Amniotic stem cell (primary cell): ENCODE results near the gene GARIN5B.
A peak's percentile ranks its signal among the peaks of the same experiment; 100 is the strongest.

Experiments used
- DNase-seq: peaks from one replicate; lab custom pipeline; 2025; lab: John Stamatoyannopoulos, UW

The GARIN5B gene

DNA sequence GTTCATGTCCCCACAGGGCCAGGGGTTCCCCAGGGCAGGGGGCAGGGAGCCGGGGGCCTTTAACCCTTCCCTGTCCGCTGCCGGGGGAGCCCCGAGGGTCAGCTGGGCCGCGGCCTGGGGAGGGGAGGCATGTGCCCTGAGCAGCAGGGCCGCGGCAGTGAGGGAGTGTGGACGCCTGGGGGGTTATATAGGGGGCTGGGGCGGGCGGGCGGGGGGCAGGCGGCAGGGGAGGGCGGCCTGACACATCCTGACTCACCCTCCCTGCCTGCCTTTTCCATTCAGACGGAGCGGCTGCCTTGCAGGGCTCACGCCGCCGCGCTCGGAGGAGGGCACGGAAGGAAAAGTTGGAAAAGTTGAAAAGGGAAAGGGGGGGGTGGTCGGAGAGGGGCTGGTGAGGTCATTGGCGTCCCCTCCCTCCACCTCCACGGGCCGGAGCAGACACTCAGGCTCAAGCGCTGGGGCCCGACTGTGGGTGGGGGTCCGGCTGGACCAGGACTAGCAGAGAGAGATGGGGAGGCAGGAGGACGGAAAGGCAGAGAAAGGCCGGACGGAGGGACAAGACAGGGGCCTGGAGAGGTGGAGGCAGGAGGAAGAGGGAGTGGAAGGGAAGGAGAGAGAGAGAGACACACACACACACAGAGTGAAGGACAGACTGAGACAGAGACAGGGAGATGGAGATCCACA, 7.4 kb upstream of the GARIN5B start, which contains the start of gene IL11:
Gene IL11, minus strand, starts transcription at position 159 of the 684 bp plus-strand sequence. Its CDS starts 153 bp downstream, at position 6.
- peak; percentile 45 for DNase-seq

GRCh38 chr19:55369653-55370304, 6.7 kb upstream of the GARIN5B start:
- peak; percentile 57 for DNase-seq

DNA sequence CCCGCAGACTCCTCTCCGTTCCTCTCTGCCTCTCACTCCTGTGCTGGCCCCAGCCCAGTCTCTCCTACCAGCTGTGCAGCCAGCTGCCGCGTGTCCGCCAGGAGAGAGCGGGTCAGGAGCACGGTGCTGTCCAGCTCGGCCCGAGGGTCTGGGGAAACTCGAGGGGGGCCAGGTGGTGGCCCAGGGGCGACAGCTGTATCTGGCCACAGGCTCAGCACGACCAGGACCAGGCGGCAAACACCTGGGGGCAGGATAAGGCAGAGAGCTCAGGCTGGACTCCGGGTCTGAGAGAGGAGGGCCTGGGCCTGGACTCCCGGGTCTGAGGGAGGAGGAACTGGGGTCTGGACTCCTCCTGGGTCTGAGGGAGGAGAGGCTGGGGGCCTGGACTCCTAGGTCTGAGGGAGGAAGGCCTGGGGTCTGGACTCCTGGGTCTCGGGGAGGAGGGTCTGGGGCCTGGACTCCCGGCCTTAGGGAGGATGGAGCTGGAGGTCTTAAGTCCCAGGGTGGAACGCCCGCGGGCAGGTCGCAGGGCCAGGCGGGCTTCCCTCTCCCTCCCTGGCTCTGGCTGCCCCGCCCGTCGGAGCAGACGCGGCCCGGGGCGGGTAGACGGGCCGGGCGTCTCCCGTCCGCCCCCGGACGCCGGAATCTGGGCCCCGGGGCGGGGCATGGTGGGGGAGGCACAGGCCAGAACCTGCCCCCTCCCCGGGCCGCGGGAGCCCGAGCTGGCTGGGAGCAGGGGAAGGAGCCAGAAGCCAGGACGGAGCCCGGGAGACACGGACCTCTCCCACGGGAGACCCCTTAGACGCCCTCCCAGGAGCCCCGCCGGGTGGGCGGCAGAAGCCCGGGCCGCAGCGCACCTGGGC, 5.9 kb upstream of the GARIN5B start:
- DNase-seq = peak; percentile 27

DNA sequence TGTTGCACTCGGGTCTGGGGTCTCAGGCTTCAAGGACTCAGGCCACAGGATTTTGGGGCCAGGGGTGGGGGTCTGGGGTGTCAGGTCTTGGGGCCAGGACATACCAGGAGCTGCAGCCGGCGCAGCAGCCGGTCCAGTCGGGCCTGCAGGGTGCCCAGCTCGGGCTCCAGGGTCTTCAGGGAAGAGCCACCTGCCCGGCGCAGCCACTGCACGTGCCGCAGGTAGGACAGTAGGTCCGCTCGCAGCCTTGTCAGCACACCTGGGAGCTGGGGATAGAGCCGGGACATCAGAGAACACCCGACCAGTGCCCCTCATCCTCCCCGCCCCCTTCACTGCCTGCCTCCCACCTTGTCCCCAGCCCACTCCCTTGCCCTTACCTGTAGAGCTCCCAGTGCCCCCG, 5.0 kb upstream of the GARIN5B start:
- no peak for DNase-seq

DNA sequence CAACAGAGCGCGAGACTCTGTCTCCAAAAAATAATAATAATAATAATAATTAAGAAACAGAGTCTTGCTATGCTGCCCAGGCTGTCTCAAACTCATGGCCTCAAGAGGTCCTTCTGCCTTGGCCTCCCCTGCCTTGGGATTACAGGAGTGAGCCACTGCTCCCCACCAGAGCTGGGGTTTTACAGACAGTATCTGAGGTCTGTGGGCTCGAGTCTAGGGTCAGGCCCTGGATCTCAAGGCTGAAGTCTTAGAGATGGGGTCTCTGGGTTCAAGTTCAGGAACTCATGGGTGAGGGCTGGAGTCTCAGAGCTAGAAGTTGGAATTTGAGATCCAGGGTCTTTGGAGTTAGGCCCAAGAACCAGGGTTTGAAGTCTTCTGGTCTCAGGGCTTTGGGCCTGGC, 3.7 kb upstream of the GARIN5B start:
- DNase-seq = no peak

DNA sequence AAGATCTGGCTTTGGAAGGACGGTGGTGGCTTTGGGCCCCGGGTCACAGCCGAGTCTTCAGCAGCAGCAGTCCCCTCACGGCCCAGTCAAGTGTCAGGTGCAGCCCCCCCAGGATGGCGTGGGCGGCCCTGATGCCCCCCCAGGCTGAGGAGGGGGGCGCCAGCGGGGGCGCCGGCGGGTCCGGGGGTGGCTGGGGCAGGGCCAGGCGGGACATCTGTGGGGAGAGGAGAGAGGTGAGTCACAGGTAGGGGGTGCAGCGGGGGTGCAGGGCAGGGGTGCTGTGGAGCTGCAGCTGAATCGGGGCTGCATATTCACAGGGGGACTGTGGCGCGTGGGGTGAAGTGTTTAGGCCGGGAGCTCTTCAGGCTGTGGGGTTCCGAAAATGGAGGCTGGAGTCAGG, 2.9 kb upstream of the GARIN5B start:
- no peak for DNase-seq

DNA sequence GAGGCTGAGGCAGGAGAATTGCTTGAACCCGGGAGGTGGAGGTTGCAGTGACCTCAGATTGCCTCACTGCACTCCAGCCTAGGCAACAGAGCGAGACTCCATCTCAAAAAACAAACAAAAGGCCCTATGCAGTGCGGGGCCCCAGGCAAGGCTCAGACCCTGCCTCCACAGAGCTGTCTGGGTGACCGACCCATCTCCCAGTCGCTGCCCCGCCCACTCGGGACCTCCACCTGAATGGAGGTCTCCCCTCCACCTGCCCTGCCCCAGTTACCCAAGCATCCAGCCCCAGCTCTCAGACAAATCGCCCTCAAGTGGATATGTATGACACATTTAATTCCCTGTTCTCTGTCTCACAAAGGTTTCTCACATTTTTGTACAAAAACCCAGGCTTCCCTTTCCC, 2.2 kb upstream of the GARIN5B start:
- DNase-seq = no peak

GRCh38 chr19:55362174-55362989, 678 bp downstream of the GARIN5B start:
- DNase-seq = no peak

- DNase-seq = no peak
Measured at GRCh38 chr19:55360902-55361301, 2.2 kb downstream of the GARIN5B start.

- no peak for DNase-seq
Measured at GRCh38 chr19:55358943-55359908, 3.8 kb downstream of the GARIN5B start.

DNA sequence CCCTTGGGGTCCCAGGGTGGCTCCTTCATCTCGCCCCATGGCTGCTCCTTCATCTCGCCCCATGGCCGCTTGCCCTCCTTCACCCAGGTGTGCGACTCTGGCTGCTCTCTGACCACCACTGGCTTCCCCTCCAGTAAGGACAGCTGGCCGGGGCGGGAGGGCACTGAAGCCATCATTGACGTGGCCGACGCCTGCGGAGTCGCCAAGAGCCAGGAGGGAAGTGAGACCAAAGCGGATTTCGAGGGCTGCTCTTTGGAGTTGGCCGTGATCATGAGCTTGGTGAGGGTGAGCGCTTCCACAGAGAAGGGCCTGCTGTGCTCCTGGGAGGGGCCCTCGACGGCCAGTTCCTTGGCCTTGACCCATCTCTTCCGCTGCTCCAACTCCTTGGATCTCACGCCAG, 4.6 kb downstream of the GARIN5B start:
- DNase-seq = no peak

GRCh38 chr19:55355213-55355821, 7.7 kb downstream of the GARIN5B start:
- no peak for DNase-seq

DNA sequence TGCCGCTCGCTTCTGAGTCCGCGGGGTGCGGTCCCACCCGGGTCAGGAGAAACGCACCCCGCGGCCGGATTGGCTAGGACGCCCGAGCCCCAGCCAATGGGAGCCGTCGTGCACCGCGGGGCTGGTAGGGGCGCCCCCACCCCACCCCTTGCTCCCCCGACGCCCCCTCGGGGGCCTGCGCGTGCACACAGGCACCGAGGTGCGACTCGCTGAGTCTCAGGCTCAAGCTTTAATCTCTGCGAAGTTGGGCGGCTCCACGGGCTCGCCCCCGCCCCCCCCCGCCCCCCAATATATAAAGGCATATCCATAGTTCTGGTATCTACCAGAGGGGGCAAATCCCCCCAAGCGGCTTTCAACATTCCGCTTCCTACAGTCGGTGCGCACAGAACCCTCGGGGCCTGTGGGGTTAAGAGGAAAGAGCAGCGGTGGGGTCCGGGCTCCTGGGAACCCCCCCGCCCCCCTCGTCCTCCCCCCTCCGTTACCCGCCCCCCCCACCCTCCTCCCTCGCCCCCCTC, 8.3 kb downstream of the GARIN5B start, which contains the start of gene COX6B2:
Gene COX6B2, minus strand, starts transcription at position 22 of the 515 bp plus-strand sequence. CDS start 198 bp downstream, outside the sequence.
- DNase-seq = no peak

GRCh38 chr19:55353803-55354697, 9.0 kb downstream of the GARIN5B start:
- no peak for DNase-seq

- no peak for DNase-seq
Measured at GRCh38 chr19:55353356-55353802, 9.7 kb downstream of the GARIN5B start.

GRCh38 chr19:55352549-55353145, 10.4 kb downstream of the GARIN5B start:
- DNase-seq = no peak

DNA sequence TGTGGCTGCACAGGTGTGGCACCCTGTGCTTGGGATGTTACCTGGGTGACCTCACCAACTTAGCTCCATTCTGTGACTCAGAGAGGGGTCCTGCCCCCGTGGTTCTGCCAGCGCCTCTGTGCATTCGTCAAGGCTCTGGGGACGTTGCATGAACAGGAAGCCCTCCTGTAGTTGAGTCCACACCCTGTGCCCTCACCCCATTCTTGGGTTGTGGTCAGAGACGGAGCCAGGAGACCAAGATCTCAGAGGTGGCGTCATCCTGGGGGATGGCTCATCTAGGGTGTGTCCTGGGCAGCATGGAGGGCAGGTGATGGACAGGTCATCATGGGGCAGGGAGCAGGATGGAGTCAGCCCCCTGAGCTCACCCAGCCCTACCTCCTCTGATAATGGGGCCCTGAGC, 11.0 kb downstream of the GARIN5B start:
- DNase-seq = no peak

GRCh38 chr19:55350620-55351315, 12.3 kb downstream of the GARIN5B start:
- DNase-seq = no peak
